Astrocyte (in vitro differentiated cells and primary cell): Measurements from ENCODE around the gene NETO2. TPM values are rescaled to one million over a fixed set of nuclear protein-coding genes. Genes with fewer than 3 reads are reported as not detected.
"Not testable (repeated sequence)": the region's sequence is repeated elsewhere in the genome, so short reads cannot be mapped to it uniquely, and the experiment has no call there.

Experiments used
- DNase-seq: peaks from one replicate; pipeline ENCODE4 v3.0.0-alpha.2; 2010; ENCODE audit warnings: low read depth
- FAIRE-seq: peaks from 2 replicates; lab custom pipeline; 2011; peaks lifted over from hg19 to GRCh38; lab: Jason Lieb, UNC
- H2AFZ ChIP-seq: 2 replicates; pipeline ENCODE4 v1.6.0; 2012; ENCODE audit warnings: low read depth, low read length, inconsistent platforms
- H3K27ac ChIP-seq: 2 replicates; pipeline ENCODE4 v1.5.1; 2011; ENCODE audit warnings: low read depth, low read length, inconsistent platforms
- H3K27me3 ChIP-seq: 2 replicates; pipeline ENCODE4 v1.6.0; 2011; ENCODE audit warnings: low read length, inconsistent platforms; ENCODE audit not compliant: insufficient read depth
- H3K36me3 ChIP-seq: 2 replicates; pipeline ENCODE4 v1.5.1; 2011; ENCODE audit warnings: low read length, inconsistent platforms; ENCODE audit not compliant: insufficient read depth
- H3K4me1 ChIP-seq: 2 replicates; pipeline ENCODE4 v1.5.1; 2011; ENCODE audit warnings: low read length, inconsistent platforms; ENCODE audit not compliant: insufficient read depth
- H3K4me2 ChIP-seq: 2 replicates; pipeline ENCODE4 v1.6.0; 2012; ENCODE audit warnings: low read length, inconsistent platforms
- H3K4me3 ChIP-seq: 2 replicates; pipeline ENCODE4 v1.5.1; 2011; ENCODE audit warnings: low read depth, mild to moderate bottlenecking, low read length, inconsistent platforms; ENCODE audit not compliant: insufficient read depth
- H3K79me2 ChIP-seq: 2 replicates; pipeline ENCODE4 v1.6.0; 2012; ENCODE audit warnings: mild to moderate bottlenecking, low read length, inconsistent platforms; ENCODE audit not compliant: insufficient read depth
- H3K9ac ChIP-seq: 2 replicates; pipeline ENCODE4 v1.6.0; 2012; ENCODE audit warnings: mild to moderate bottlenecking, low read length, inconsistent platforms
- H3K9me3 ChIP-seq: 2 replicates; pipeline ENCODE4 v1.5.1; 2012; ENCODE audit warnings: low read depth, mild to moderate bottlenecking, low read length, inconsistent platforms; ENCODE audit not compliant: insufficient read depth
- H4K20me1 ChIP-seq: 2 replicates; pipeline ENCODE4 v1.6.0; 2012; ENCODE audit warnings: low read length, inconsistent platforms; ENCODE audit not compliant: insufficient read depth
- H3K27ac Mint-ChIP-seq: one replicate; pipeline ENCODE4 v1.8.0; 2021; ENCODE audit warnings: mild to moderate bottlenecking, mixed read lengths; ENCODE audit not compliant: unreplicated experiment
- H3K27me3 Mint-ChIP-seq: one replicate; pipeline ENCODE4 v1.8.0; 2021; ENCODE audit warnings: low read depth, mixed read lengths; ENCODE audit not compliant: unreplicated experiment
- H3K36me3 Mint-ChIP-seq: one replicate; pipeline ENCODE4 v1.8.0; 2021; ENCODE audit warnings: low read depth, mixed read lengths; ENCODE audit not compliant: unreplicated experiment
- H3K4me1 Mint-ChIP-seq: one replicate; pipeline ENCODE4 v1.8.0; 2021; ENCODE audit warnings: low read depth, mixed read lengths; ENCODE audit not compliant: unreplicated experiment
- H3K4me3 Mint-ChIP-seq: one replicate; pipeline ENCODE4 v1.8.0; 2021; ENCODE audit warnings: mild to moderate bottlenecking, moderate library complexity, mixed read lengths; ENCODE audit not compliant: unreplicated experiment
- H3K9me3 Mint-ChIP-seq: one replicate; pipeline ENCODE4 v1.8.0; 2021; ENCODE audit warnings: mild to moderate bottlenecking, mixed read lengths; ENCODE audit not compliant: unreplicated experiment
- CTCF ChIP-seq: IDR thresholded peaks from 2 replicates; pipeline ENCODE4 v1.5.1; 2011; ENCODE audit warnings: low read depth, mild to moderate bottlenecking, inconsistent platforms, low read length, moderate library complexity; ENCODE audit not compliant: insufficient read depth
- EZH2 ChIP-seq: IDR thresholded peaks from 2 replicates; pipeline ENCODE4 v1.6.1; 2012; ENCODE audit warnings: mild to moderate bottlenecking, low read length, inconsistent platforms; ENCODE audit not compliant: insufficient read depth
- total RNA-seq: library from RNA; stranded (reverse); gene quantifications from 2 replicates; pipeline ENCODE4 v1.2.1, GENCODE V29; 2021

Gene NETO2
- total RNA-seq, 1 donor from 2014 or later = 17.1 TPM

DNA sequence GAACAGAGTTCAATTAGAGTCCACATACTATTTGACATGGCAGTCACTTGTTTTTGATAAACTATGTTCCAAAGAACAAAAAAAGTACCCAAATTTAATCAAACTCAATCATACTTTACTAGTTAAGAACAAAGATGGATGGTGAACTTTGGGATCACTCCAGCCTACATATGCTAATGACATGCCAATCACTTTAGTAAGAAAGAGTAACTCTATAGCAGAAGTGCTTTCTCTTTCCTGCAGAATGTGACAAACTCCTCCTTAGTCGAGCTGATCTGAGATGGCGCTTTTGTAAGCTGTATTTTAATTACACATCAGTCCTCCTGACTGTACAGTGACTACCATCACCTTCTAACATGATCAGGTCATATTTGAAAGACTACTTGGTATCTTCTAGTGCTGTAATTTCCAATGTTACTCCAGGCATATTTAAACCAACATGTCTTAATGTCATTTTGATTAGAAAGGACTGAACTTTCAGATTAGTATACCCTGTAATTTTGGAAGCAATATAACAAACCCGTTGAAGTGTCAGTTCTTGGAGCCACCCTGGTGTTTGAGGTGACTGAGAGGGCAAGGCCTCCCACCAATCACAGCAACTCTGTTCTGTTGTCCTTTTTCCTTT is 4.1 kb downstream of the NETO2 start:
- Histone ChIP-seq H4K20me1 (peaks cover 20% of the 10 kb centered on the region), H3K27ac (no peak overlapping the region), H3K4me3 (no peak overlapping the region), H3K4me1 (peaks cover 28% of the 10 kb centered on the region), H2AFZ (no peak overlapping the region), H3K79me2 (peaks cover 87% of the 10 kb centered on the region), H3K4me2 (peak overlapping the region; percentile 50), H3K36me3 (no peaks in the 10 kb centered on the region), H3K9ac (peak overlapping the region; percentile 3), H3K27me3 (no peaks in the 10 kb centered on the region), H3K9me3 (no peaks in the 10 kb centered on the region)
- peaks cover 8% of the 10 kb centered on the region for H3K4me1 Mint-ChIP-seq
- no peak overlapping the region for H3K4me3 Mint-ChIP-seq
- H3K9me3 Mint-ChIP-seq = no peaks in the 10 kb centered on the region
- DNase-seq (peak; percentile 46), FAIRE-seq (no peak)
- H3K27me3 Mint-ChIP-seq = no peaks in the 10 kb centered on the region
- H3K36me3 Mint-ChIP-seq = no peaks in the 10 kb centered on the region
- TF ChIP-seq EZH2 (no peak), CTCF (no peak)
- H3K27ac Mint-ChIP-seq = no peak overlapping the region

GRCh38 chr16:47137925-47138324 is 5.8 kb downstream of the NETO2 start:
- DNase-seq, H3K27me3 Mint-ChIP-seq, H3K27ac Mint-ChIP-seq, H3K4me1 Mint-ChIP-seq, H3K9me3 ChIP-seq, H2AFZ ChIP-seq, FAIRE-seq, H3K27me3 ChIP-seq, H3K4me3 ChIP-seq, H3K36me3 ChIP-seq, H3K4me2 ChIP-seq, H3K27ac ChIP-seq, H3K9me3 Mint-ChIP-seq, H3K36me3 Mint-ChIP-seq, H3K9ac ChIP-seq, H3K4me3 Mint-ChIP-seq: not testable (repeated sequence)
- Histone ChIP-seq H3K4me1 (peaks cover 28% of the 10 kb centered on the region), H4K20me1 (peaks cover 31% of the 10 kb centered on the region), H3K79me2 (peaks cover 98% of the 10 kb centered on the region)

GRCh38 chr16:47136099-47136842 is 7.5 kb downstream of the NETO2 start:
- Mint-ChIP-seq H3K4me1 (peaks cover 8% of the 10 kb centered on the region), H3K27ac (no peak overlapping the region), H3K36me3 (no peaks in the 10 kb centered on the region), H3K4me3 (no peak overlapping the region), H3K9me3 (no peaks in the 10 kb centered on the region), H3K27me3 (no peaks in the 10 kb centered on the region)
- Histone ChIP-seq H3K9me3 (no peaks in the 10 kb centered on the region), H4K20me1 (peaks cover 30% of the 10 kb centered on the region), H3K79me2 (peaks cover 98% of the 10 kb centered on the region), H3K4me2 (peak overlapping the region; percentile 6), H3K9ac (no peak overlapping the region), H3K4me3 (no peak overlapping the region), H3K36me3 (no peaks in the 10 kb centered on the region), H2AFZ (no peak overlapping the region), H3K27ac (no peak overlapping the region), H3K27me3 (no peaks in the 10 kb centered on the region), H3K4me1 (peaks cover 28% of the 10 kb centered on the region)
- TF ChIP-seq CTCF = no peak
- no peak for TF ChIP-seq EZH2
- FAIRE-seq (no peak), DNase-seq (peak; percentile 76)
